ENCODE measurements around the gene HLA-DRB1. TPM values are rescaled to one million over a fixed set of nuclear protein-coding genes. Genes with fewer than 3 reads are reported as not detected.

The HLA-DRB1 gene
- total and polyA plus RNA-seq, 2 donors (not counting 3 experiments of a cell fraction or from before 2014, with no cell fraction given) = not detected

DNA sequence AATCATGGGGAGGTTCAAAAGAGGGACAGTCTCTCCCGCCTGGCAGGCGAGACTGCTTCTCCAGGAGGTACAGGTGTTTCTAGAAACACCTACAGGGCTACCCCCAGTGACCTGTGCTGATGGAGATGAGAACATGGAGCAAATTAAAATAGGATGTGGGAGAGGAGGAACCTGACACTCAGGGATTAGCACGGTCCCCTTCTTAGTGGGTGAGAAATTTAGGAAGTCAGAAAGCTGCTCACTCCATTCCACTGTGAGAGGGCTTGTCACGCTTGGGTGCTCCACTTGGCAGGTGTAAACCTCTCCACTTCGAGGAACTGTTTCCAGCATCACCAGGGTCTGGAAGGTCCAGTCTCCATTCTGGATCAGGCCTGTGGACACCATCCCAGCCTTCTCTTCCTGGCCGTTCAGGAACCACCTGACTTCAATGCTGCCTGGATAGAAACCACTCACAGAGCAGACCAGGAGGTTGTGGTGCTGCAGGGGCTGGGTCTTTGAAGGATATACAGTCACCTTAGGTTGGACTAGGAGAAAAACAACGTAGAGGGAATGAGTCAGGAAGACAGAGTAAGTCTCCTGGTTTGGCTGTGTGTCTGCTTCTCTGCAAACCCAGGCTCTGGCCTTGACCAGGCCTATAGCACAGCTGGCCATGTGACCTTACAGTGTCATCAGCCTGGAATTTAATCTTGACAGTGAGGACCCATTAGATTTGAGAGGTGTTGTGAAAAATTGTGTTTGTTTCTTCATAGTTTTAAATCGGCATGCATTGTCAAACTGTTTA is 8.1 kb downstream of the HLA-DRB1 start:
- no TSS peak for BruUV-seq (replicated peaks)
- no peak for FAIRE-seq

More for the DNA sequence above, 8.1 kb downstream of the HLA-DRB1 start:
- intact Hi-C loops (cut with micrococcal nuclease) (no loop called here), dilution Hi-C loops (cut with MboI; ENCODE audit: extremely low pct_ligation_motif_present, low sequenced_read_pairs) (no loop called here)
- H3K79me2 ChIP-seq (ENCODE audit: control insufficient read depth, insufficient read depth, low read length) = no peaks in the 10 kb centered on the region
- no peak overlapping the region for H3K4me2 ChIP-seq (ENCODE audit: insufficient read depth, low read length)
- no peaks in the 10 kb centered on the region for H3K9me1 ChIP-seq (replicated peaks; ENCODE audit: control insufficient read depth, extremely low read depth, insufficient read depth, low read length)
- no peak overlapping the region for H3K4me3 ChIP-seq (replicated peaks in 1 of 3; ENCODE audit: insufficient read depth in 1 of 3, low read depth in 1 of 3, low read length in 3 of 3)
- no peaks in the 10 kb centered on the region for H4K20me1 ChIP-seq (replicated peaks; ENCODE audit: control insufficient read depth, extremely low read depth, insufficient read depth, low read length)
- no peak overlapping the region for H3K27ac ChIP-seq (ENCODE audit: insufficient read depth, low read depth, low read length)
- ChIA-PET POLR2A (no interaction called here), CTCF (interaction anchor here (0.6 kb wide), 1 partner anchor 62 kb away, joined by 3 read pairs; no protein-coding TSS in a partner anchor)
- DNase-seq (ENCODE audit: low read depth, low spot score) = no peak
- H3K4me1 ChIP-seq (ENCODE audit: control insufficient read depth, extremely low read depth, insufficient read depth, low read length) = no peaks in the 10 kb centered on the region
- no peak overlapping the region for H3K9ac ChIP-seq (replicated peaks; ENCODE audit: extremely low read depth, insufficient read depth, low read length)
- H3K9me3 ChIP-seq (replicated peaks; ENCODE audit: control insufficient read depth, insufficient read depth, low read length) = no peaks in the 10 kb centered on the region
- peaks cover 0 to 3% of the 10 kb centered on the region in 2 experiments for H3K27me3 ChIP-seq (ENCODE audit: control insufficient read depth in 2 of 2, insufficient read depth in 2 of 2, low read length in 2 of 2)
- no peak overlapping the region for H2AFZ ChIP-seq (ENCODE audit: low read depth, low read length)
- H3K36me3 ChIP-seq (ENCODE audit: control insufficient read depth in 2 of 2, extremely low read depth in 1 of 2, insufficient read depth in 2 of 2, low read length in 2 of 2) = no peaks in the 10 kb centered on the region
- no peak for TF ChIP-seq FOS (IDR thresholded peaks at IDR 0.05; ENCODE audit: borderline replicate concordance, insufficient read depth, low read length)
- TF ChIP-seq POLR2AphosphoS5 (IDR thresholded peaks at IDR 0.05; ENCODE audit: insufficient read depth, low read depth, low read length) = no peak
- no peak for TF ChIP-seq POLR2A (IDR thresholded peaks at IDR 0.05; ENCODE audit: low read depth, low read length)
- TF ChIP-seq EZH2 (IDR thresholded peaks at IDR 0.05; ENCODE audit: borderline replicate concordance, low read depth, low read length, severe bottlenecking) = no peak
- TF ChIP-seq, protein P1, sequence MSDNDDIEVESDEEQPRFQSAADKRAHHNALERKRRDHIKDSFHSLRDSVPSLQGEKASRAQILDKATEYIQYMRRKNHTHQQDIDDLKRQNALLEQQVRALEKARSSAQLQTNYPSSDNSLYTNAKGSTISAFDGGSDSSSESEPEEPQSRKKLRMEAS (IDR thresholded peaks at IDR 0.05; ENCODE audit: insufficient read depth, insufficient read length) = no peak
- TF ChIP-seq MYC (IDR thresholded peaks at IDR 0.05; ENCODE audit: low read depth, low read length) = no peak
- TF ChIP-seq JUN (IDR thresholded peaks at IDR 0.05; ENCODE audit: borderline replicate concordance, insufficient read depth, insufficient read length, low read depth) = no peak
- TF ChIP-seq GATA2 (IDR thresholded peaks at IDR 0.05; ENCODE audit: insufficient read depth, insufficient read length, low read depth, low read length) = no peak
- TF ChIP-seq, protein P2, sequence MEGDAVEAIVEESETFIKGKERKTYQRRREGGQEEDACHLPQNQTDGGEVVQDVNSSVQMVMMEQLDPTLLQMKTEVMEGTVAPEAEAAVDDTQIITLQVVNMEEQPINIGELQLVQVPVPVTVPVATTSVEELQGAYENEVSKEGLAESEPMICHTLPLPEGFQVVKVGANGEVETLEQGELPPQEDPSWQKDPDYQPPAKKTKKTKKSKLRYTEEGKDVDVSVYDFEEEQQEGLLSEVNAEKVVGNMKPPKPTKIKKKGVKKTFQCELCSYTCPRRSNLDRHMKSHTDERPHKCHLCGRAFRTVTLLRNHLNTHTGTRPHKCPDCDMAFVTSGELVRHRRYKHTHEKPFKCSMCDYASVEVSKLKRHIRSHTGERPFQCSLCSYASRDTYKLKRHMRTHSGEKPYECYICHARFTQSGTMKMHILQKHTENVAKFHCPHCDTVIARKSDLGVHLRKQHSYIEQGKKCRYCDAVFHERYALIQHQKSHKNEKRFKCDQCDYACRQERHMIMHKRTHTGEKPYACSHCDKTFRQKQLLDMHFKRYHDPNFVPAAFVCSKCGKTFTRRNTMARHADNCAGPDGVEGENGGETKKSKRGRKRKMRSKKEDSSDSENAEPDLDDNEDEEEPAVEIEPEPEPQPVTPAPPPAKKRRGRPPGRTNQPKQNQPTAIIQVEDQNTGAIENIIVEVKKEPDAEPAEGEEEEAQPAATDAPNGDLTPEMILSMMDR (IDR thresholded peaks at IDR 0.05; ENCODE audit: extremely low read depth in 1 of 2, insufficient read depth in 1 of 2, low read depth in 1 of 2, low read length in 2 of 2) = no peak
